Sciatic nerve (tissue), 2 donors: ENCODE data around the gene CFAP157. TPM values are rescaled to one million over a fixed set of nuclear protein-coding genes. Genes with fewer than 3 reads are reported as not detected.
"Not testable (repeated sequence)": the region's sequence is repeated elsewhere in the genome, so short reads cannot be mapped to it uniquely, and the experiment has no call there.

ENCODE experiments used
- ATAC-seq: fragments of 200-7000 bp; cut with Tn5 transposase; one replicate; pipeline ENCODE4 v1.9.1; 2020; ENCODE audit warnings: mild to moderate bottlenecking, moderate library complexity
- DNase-seq: peaks from one replicate; pipeline ENCODE4 v3.0.0-alpha.2; 2020; ENCODE audit warnings: low spot score
- intact Hi-C: fragments of 100-400 bp; cut with DNase I; formaldehyde crosslinking; loops from one replicate; pipeline ENCODE4 v1.14.2; 2022
- total RNA-seq: library from RNA; stranded (reverse); fragmentation: NEBNext Ultra II Directional; extraction: Animal tissue kit (Norgen Biotek cat#: 25700); gene quantifications from one replicate; pipeline ENCODE4 v1.2.1, GENCODE V29; 2021
- donor health status: DM: no; HTN: no; CAD: no.
- donor health status: DM: no; HTN: no; CAD: no.

CFAP157 gene
- total RNA-seq, 1 donor from 2014 or later: 0.80 TPM

- ATAC-seq: peak; percentile 55
- intact Hi-C loops: no loop called here
- DNase-seq: no peak
Measured at GRCh38 chr9:127751269-127752054, 44.7 kb downstream of the CFAP157 start.

- no peak for ATAC-seq
- intact Hi-C loops: no loop called here
- no peak for DNase-seq
Measured at GRCh38 chr9:127753148-127753547, 46.4 kb downstream of the CFAP157 start.

GRCh38 chr9:127753622-127754021, 46.8 kb downstream of the CFAP157 start:
- intact Hi-C loops: no loop called here
- ATAC-seq: no peak
- DNase-seq: no peak

GRCh38 chr9:127754099-127755060, 47.6 kb downstream of the CFAP157 start:
- DNase-seq (no peak), ATAC-seq (no peak)
- intact Hi-C loops: no loop called here

- DNase-seq: no peak
- intact Hi-C loops: no loop called here
- ATAC-seq: no peak
Measured at GRCh38 chr9:127755061-127756060, 48.6 kb downstream of the CFAP157 start.

- DNase-seq (no peak), ATAC-seq (no peak)
- intact Hi-C loops: no loop called here
Measured at GRCh38 chr9:127756233-127756632, 49.4 kb downstream of the CFAP157 start.

GRCh38 chr9:127756776-127757175, 50.0 kb downstream of the CFAP157 start:
- intact Hi-C loops, DNase-seq, ATAC-seq: not testable (repeated sequence)

GRCh38 chr9:127758843-127759242, 52.1 kb downstream of the CFAP157 start:
- intact Hi-C loops: no loop called here
- DNase-seq (no peak), ATAC-seq (no peak)

GRCh38 chr9:127761061-127761460, 54.3 kb downstream of the CFAP157 start:
- no peak for ATAC-seq
- no peak for DNase-seq
- intact Hi-C loops: no loop called here

- DNase-seq: no peak
- no peak for ATAC-seq
- intact Hi-C loops: no loop called here
Measured at GRCh38 chr9:127761491-127761956, 54.7 kb downstream of the CFAP157 start.

- DNase-seq: no peak
- intact Hi-C loops: no loop called here
- ATAC-seq: peak; percentile 46
Measured at GRCh38 chr9:127762111-127762676, 55.4 kb downstream of the CFAP157 start.

GRCh38 chr9:127763918-127764384, 57.2 kb downstream of the CFAP157 start:
- peak; percentile 19 for ATAC-seq

GRCh38 chr9:127765418-127765817, 58.6 kb downstream of the CFAP157 start:
- ATAC-seq: no peak
- intact Hi-C loops: no loop called here
- no peak for DNase-seq

More at GRCh38 chr9:127763918-127764384, 57.2 kb downstream of the CFAP157 start:
- no peak for DNase-seq
- intact Hi-C loops: no loop called here

Other genes with a start within 250 kb of the CFAP157 start
- 113 TPM for gene STXBP1, start 94.7 kb upstream of the CFAP157 start, total RNA-seq
- 10.3 TPM for gene PTRH1, start 8.7 kb downstream of the CFAP157 start, total RNA-seq
- gene TTC16, start 9.1 kb downstream of the CFAP157 start, total RNA-seq: 0.13 TPM
- gene TOR2A, start 28.3 kb downstream of the CFAP157 start, total RNA-seq: 6.8 TPM
- 22.6 TPM for gene SH2D3C, start 71.7 kb downstream of the CFAP157 start, total RNA-seq
- gene CDK9, start 79.0 kb downstream of the CFAP157 start, total RNA-seq: 127 TPM
- 69.7 TPM for gene FPGS, start 95.9 kb downstream of the CFAP157 start, total RNA-seq
- gene ENG, start 147.7 kb downstream of the CFAP157 start, total RNA-seq: 285 TPM
- gene AK1, start 170.7 kb downstream of the CFAP157 start, total RNA-seq: 61.0 TPM
- gene ST6GALNAC6, start 192.6 kb downstream of the CFAP157 start, total RNA-seq: 108 TPM
- 19.6 TPM for gene ST6GALNAC4, start 210.1 kb downstream of the CFAP157 start, total RNA-seq
- 2.0 TPM for gene PIP5KL1, start 223.8 kb downstream of the CFAP157 start, total RNA-seq
- 24.6 TPM for gene DPM2, start 230.9 kb downstream of the CFAP157 start, total RNA-seq